ENCODE data around the gene OXNAD1.

DNA sequence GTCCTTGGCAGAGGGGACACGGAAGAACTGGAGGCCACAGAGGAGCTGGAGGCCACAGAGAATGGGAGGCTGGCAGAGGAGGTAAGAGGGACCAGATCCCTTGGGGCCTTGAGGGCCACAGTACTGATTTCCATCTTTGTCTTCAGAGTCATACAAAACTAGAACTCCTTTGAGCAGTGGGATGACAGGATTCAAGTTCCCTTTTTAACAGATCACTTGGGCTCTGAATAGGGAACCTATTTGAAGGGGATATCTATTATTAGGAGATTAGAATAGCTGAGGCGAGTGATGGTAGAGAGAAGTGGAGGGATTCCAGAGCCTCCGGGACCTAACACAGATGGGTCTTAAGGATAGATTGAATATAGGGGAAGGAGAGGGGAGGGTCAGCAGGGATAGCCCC lies 55.7 kb downstream of the OXNAD1 start:
- no peak for TF ChIP-seq CTCF (IDR thresholded peaks at IDR 0.05 in 2 of 3, conservative IDR thresholded peaks at IDR 0.05 in 1 of 3; ENCODE audit: control insufficient read depth in 2 of 3, extremely low read depth in 1 of 3, insufficient read depth in 1 of 3, low read depth in 3 of 3, low read length in 3 of 3)
- no peak for TF ChIP-seq RAD51 (IDR thresholded peaks at IDR 0.05)
- no peak for TF ChIP-seq CBFB (IDR thresholded peaks at IDR 0.05; ENCODE audit: low read depth)
- TF ChIP-seq FOXK2 (IDR thresholded peaks at IDR 0.05), result no peak
- TF ChIP-seq HDAC6 (IDR thresholded peaks at IDR 0.05; ENCODE audit: unreplicated experiment), result no peak
- no peak for TF ChIP-seq CHD2 (IDR thresholded peaks at IDR 0.05; ENCODE audit: borderline replicate concordance, low read depth, low read length)
- no peak for TF ChIP-seq CREB1 (IDR thresholded peaks at IDR 0.05; ENCODE audit: low read depth)
- TF ChIP-seq RCOR1 (conservative IDR thresholded peaks at IDR 0.05; ENCODE audit: low read depth, low read length), result no peak
- TF ChIP-seq, protein P1, sequence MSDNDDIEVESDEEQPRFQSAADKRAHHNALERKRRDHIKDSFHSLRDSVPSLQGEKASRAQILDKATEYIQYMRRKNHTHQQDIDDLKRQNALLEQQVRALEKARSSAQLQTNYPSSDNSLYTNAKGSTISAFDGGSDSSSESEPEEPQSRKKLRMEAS (IDR thresholded peaks at IDR 0.05; ENCODE audit: low read depth, low read length), result no peak
- TF ChIP-seq, protein P2, sequence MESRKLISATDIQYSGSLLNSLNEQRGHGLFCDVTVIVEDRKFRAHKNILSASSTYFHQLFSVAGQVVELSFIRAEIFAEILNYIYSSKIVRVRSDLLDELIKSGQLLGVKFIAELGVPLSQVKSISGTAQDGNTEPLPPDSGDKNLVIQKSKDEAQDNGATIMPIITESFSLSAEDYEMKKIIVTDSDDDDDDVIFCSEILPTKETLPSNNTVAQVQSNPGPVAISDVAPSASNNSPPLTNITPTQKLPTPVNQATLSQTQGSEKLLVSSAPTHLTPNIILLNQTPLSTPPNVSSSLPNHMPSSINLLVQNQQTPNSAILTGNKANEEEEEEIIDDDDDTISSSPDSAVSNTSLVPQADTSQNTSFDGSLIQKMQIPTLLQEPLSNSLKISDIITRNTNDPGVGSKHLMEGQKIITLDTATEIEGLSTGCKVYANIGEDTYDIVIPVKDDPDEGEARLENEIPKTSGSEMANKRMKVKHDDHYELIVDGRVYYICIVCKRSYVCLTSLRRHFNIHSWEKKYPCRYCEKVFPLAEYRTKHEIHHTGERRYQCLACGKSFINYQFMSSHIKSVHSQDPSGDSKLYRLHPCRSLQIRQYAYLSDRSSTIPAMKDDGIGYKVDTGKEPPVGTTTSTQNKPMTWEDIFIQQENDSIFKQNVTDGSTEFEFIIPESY (IDR thresholded peaks at IDR 0.05), result no peak
- no peak for TF ChIP-seq EZH2 (IDR thresholded peaks at IDR 0.05; ENCODE audit: borderline replicate concordance, control insufficient read depth, low read depth, low read length)
- no peak for TF ChIP-seq POLR2A (IDR thresholded peaks at IDR 0.05; ENCODE audit: low read depth, low read length)
- TF ChIP-seq, protein P3, sequence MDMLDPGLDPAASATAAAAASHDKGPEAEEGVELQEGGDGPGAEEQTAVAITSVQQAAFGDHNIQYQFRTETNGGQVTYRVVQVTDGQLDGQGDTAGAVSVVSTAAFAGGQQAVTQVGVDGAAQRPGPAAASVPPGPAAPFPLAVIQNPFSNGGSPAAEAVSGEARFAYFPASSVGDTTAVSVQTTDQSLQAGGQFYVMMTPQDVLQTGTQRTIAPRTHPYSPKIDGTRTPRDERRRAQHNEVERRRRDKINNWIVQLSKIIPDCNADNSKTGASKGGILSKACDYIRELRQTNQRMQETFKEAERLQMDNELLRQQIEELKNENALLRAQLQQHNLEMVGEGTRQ (IDR thresholded peaks at IDR 0.05; ENCODE audit: borderline replicate concordance, low read depth, low read length), result no peak
